Neural cell (in vitro differentiated cells): ENCODE measurements around the gene CFAP92. TPM values are rescaled to one million over a fixed set of nuclear protein-coding genes. Genes with fewer than 3 reads are reported as not detected.

ENCODE experiments used
- H2AFZ ChIP-seq: fragments of 200-600, 300-800 bp; sonication (generic), shearing (Covaris generic); 2 replicates; pipeline ENCODE4 v1.6.0; 2014; ENCODE audit warnings: low read depth, mild to moderate bottlenecking, antibody characterized with exemption, low read length, moderate library complexity
- H3F3A ChIP-seq: fragments of 200-600 bp; shearing (Covaris generic); 2 replicates; pipeline ENCODE4 v1.6.1; 2016; ENCODE audit warnings: mild to moderate bottlenecking, moderate library complexity, mixed read lengths, antibody characterized with exemption, low read length; ENCODE audit not compliant: insufficient read depth, poor library complexity, severe bottlenecking
- H3K27ac ChIP-seq: fragments of 200-600, 300-800 bp; sonication (generic), shearing (Covaris generic); 2 replicates; pipeline ENCODE4 v1.5.1; 2014; ENCODE audit warnings: mild to moderate bottlenecking, low read length, moderate library complexity
- H3K27me3 ChIP-seq: fragments of 300-800, 200-600 bp; sonication (generic), shearing (Covaris generic); 2 replicates; pipeline ENCODE4 v1.6.0; 2014; ENCODE audit warnings: mild to moderate bottlenecking, low read depth, low read length, moderate library complexity; ENCODE audit not compliant: insufficient read depth
- H3K36me3 ChIP-seq: fragments of 300-800, 200-600 bp; sonication (generic), shearing (Covaris generic); 2 replicates; pipeline ENCODE4 v1.5.1; 2014; ENCODE audit warnings: mild to moderate bottlenecking, antibody characterized with exemption, low read length, moderate library complexity; ENCODE audit not compliant: insufficient read depth
- H3K4me2 ChIP-seq: fragments of 300-800, 200-600 bp; sonication (generic), shearing (Covaris generic); 2 replicates; pipeline ENCODE4 v1.6.0; 2014; ENCODE audit warnings: mild to moderate bottlenecking, low read length
- H3K4me3 ChIP-seq: fragments of 300-800, 200-600 bp; sonication (generic), shearing (Covaris generic); 2 replicates; pipeline ENCODE4 v1.5.1; 2014; ENCODE audit warnings: mild to moderate bottlenecking, low read length, moderate library complexity
- H3K79me2 ChIP-seq: fragments of 200-600 bp; shearing (Covaris generic); replicated peaks from 2 replicates; pipeline ENCODE4 v1.6.0; 2014; ENCODE audit warnings: mild to moderate bottlenecking, low read length, moderate library complexity; ENCODE audit not compliant: insufficient read depth
- H3K9ac ChIP-seq: fragments of 300-800, 200-600 bp; sonication (generic), shearing (Covaris generic); 2 replicates; pipeline ENCODE4 v1.6.1; 2016; ENCODE audit warnings: mild to moderate bottlenecking, low read length, mixed read lengths
- H3K9me2 ChIP-seq: fragments of 200-600 bp; shearing (Covaris generic); 2 replicates; pipeline ENCODE4 v1.6.1; 2016; ENCODE audit warnings: mild to moderate bottlenecking, low read length, mixed read lengths; ENCODE audit not compliant: insufficient read depth
- H3K9me3 ChIP-seq: fragments of 200-600, 300-800 bp; sonication (generic), shearing (Covaris generic); 2 replicates; pipeline ENCODE4 v1.6.1; 2016; ENCODE audit warnings: mild to moderate bottlenecking, mixed run types, low read length, moderate library complexity, mixed read lengths
- H4K20me1 ChIP-seq: fragments of 200-600 bp; shearing (Covaris generic); 2 replicates; pipeline ENCODE4 v1.6.1; 2016; ENCODE audit warnings: mild to moderate bottlenecking, mixed run types; ENCODE audit not compliant: insufficient read depth
- EP300 ChIP-seq: fragments of 450-650 bp; conservative IDR thresholded peaks from 2 replicates; pipeline ENCODE4 v1.6.1; 2014; ENCODE audit warnings: antibody characterized with exemption, mild to moderate bottlenecking, moderate library complexity; ENCODE audit not compliant: poor library complexity, severe bottlenecking
- EZH2 ChIP-seq: fragments of 200-600, 300-800 bp; shearing (Covaris generic), sonication (generic); IDR thresholded peaks from 2 replicates; pipeline ENCODE4 v1.6.1; 2014; ENCODE audit warnings: antibody characterized with exemption, low read length, borderline replicate concordance, mild to moderate bottlenecking; ENCODE audit not compliant: insufficient read depth, poor library complexity, severe bottlenecking
- MXI1 ChIP-seq: fragments of 450-650 bp; conservative IDR thresholded peaks from 2 replicates; pipeline ENCODE4 v1.6.1; 2014; ENCODE audit warnings: antibody characterized with exemption, mild to moderate bottlenecking; ENCODE audit not compliant: poor library complexity, severe bottlenecking
- POLR2AphosphoS5 ChIP-seq: IDR thresholded peaks from 2 replicates; pipeline ENCODE4 v1.6.1; 2012
- RAD21 ChIP-seq: fragments of 450-650 bp; conservative IDR thresholded peaks from 2 replicates; pipeline ENCODE4 v1.6.1; 2014; ENCODE audit warnings: antibody characterized with exemption, mild to moderate bottlenecking, moderate library complexity
- REST ChIP-seq: IDR thresholded peaks from 2 replicates; pipeline ENCODE4 v1.6.1; 2012; ENCODE audit warnings: borderline replicate concordance
- SMC3 ChIP-seq: fragments of 450-650 bp; conservative IDR thresholded peaks from 2 replicates; pipeline ENCODE4 v1.6.1; 2014; ENCODE audit warnings: antibody characterized with exemption, mild to moderate bottlenecking, moderate library complexity; ENCODE audit not compliant: poor library complexity
- TAF1 ChIP-seq: IDR thresholded peaks from 2 replicates; pipeline ENCODE4 v1.6.1; 2012; ENCODE audit warnings: low read depth
- polyA plus RNA-seq: library from polyadenylated mRNA; depleted of rRNA; stranded (reverse); fragments of >200 nt; gene quantifications from 2 replicates; pipeline ENCODE4 v1.2.3, GENCODE V29; 2014
- TF ChIP-seq, protein P1 (sequence below): fragments of 450-650 bp; IDR thresholded peaks from 2 replicates; pipeline ENCODE4 v1.5.1; 2014; ENCODE audit warnings: antibody characterized with exemption, mild to moderate bottlenecking, moderate library complexity; ENCODE audit not compliant: poor library complexity, severe bottlenecking

Gene CFAP92
- polyA plus RNA-seq, 1 donor from 2014 or later: 0.69 TPM

- no peak overlapping the region for H3K4me3 ChIP-seq
- no peaks in the 10 kb centered on the region for H3K79me2 ChIP-seq
- H3K9ac ChIP-seq: no peak overlapping the region
- no peaks in the 10 kb centered on the region for H3F3A ChIP-seq
- no peak for TF ChIP-seq MXI1
- TF ChIP-seq, protein P1, sequence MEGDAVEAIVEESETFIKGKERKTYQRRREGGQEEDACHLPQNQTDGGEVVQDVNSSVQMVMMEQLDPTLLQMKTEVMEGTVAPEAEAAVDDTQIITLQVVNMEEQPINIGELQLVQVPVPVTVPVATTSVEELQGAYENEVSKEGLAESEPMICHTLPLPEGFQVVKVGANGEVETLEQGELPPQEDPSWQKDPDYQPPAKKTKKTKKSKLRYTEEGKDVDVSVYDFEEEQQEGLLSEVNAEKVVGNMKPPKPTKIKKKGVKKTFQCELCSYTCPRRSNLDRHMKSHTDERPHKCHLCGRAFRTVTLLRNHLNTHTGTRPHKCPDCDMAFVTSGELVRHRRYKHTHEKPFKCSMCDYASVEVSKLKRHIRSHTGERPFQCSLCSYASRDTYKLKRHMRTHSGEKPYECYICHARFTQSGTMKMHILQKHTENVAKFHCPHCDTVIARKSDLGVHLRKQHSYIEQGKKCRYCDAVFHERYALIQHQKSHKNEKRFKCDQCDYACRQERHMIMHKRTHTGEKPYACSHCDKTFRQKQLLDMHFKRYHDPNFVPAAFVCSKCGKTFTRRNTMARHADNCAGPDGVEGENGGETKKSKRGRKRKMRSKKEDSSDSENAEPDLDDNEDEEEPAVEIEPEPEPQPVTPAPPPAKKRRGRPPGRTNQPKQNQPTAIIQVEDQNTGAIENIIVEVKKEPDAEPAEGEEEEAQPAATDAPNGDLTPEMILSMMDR: no peak
- no peak overlapping the region for H3K4me2 ChIP-seq
- H3K36me3 ChIP-seq: no peaks in the 10 kb centered on the region
- H2AFZ ChIP-seq: no peak overlapping the region
- no peaks in the 10 kb centered on the region for H3K9me2 ChIP-seq
- no peaks in the 10 kb centered on the region for H4K20me1 ChIP-seq
- no peak overlapping the region for H3K27ac ChIP-seq
- H3K27me3 ChIP-seq: no peaks in the 10 kb centered on the region
- H3K9me3 ChIP-seq: no peaks in the 10 kb centered on the region
Observed at GRCh38 chr3:128906031-128906803, 87.7 kb downstream of the CFAP92 start.

DNA sequence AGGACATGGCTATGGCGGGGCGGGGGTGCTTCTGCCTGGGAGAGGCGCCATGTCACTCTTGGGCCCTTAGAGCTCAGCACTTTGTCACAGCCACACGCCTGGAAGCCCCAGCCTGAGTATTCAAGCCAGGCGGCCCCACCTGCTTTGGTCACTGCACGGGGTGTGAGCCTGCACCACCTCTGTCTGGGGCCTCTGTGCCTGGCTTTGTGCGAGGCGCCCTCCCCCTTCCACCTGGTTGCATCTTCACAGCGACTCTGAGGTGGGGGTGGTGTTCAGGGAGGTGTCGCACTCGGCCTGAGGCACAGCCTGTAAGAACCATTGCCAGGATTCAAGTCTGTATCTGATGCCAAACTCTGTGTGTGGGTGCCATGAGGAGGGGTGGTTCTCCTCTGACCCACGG, 90.4 kb downstream of the CFAP92 start:
- no peaks in the 10 kb centered on the region for H3K9me2 ChIP-seq
- H3K27ac ChIP-seq: no peak overlapping the region
- H3K4me2 ChIP-seq: no peak overlapping the region
- H2AFZ ChIP-seq: no peak overlapping the region
- H3K9ac ChIP-seq: no peak overlapping the region
- no peaks in the 10 kb centered on the region for H3K27me3 ChIP-seq
- no peaks in the 10 kb centered on the region for H3F3A ChIP-seq
- no peaks in the 10 kb centered on the region for H3K79me2 ChIP-seq
- H4K20me1 ChIP-seq: no peaks in the 10 kb centered on the region
- no peaks in the 10 kb centered on the region for H3K9me3 ChIP-seq
- H3K36me3 ChIP-seq: no peaks in the 10 kb centered on the region
- no peak overlapping the region for H3K4me3 ChIP-seq
- no peak for TF ChIP-seq POLR2AphosphoS5
- TF ChIP-seq EP300: no peak
- no peak for TF ChIP-seq MXI1
- no peak for TF ChIP-seq RAD21
- no peak for TF ChIP-seq SMC3
- no peak for TF ChIP-seq TAF1
- TF ChIP-seq, protein P1: no peak
- no peak for TF ChIP-seq EZH2
- no peak for TF ChIP-seq REST
